Ishikawa (cell line): ENCODE results near the gene CERT1.

Source experiments
- CEBPB ChIP-seq: IDR thresholded peaks from 2 replicates; pipeline ENCODE4 v1.6.1; 2012
- CREB1 ChIP-seq: IDR thresholded peaks from 2 replicates; pipeline ENCODE4 v1.6.1; 2012; ENCODE audit warnings: low read depth
- EP300 ChIP-seq: IDR thresholded peaks from 2 replicates; pipeline ENCODE4 v1.6.1; 2012; ENCODE audit warnings: borderline replicate concordance
- MAX ChIP-seq: IDR thresholded peaks from 2 replicates; pipeline ENCODE4 v1.6.1; 2012
- NFIC ChIP-seq: IDR thresholded peaks from 2 replicates; pipeline ENCODE4 v1.6.1; 2012
- TEAD4 ChIP-seq: IDR thresholded peaks from 2 replicates; pipeline ENCODE4 v1.6.1; 2012

GRCh38 chr5:75336615-75337336 is 174.7 kb downstream of the CERT1 start, which contains the start of gene HMGCR:
- TF ChIP-seq EP300 (no peak; the same call in 1 of the 2 replicates), TEAD4 (no peak), CEBPB (no peak), MAX (peak; percentile 95), NFIC (no peak; the same call in 1 of the 2 replicates), CREB1 (peak; percentile 73)
